Activated CD4-positive, alpha-beta T cell treated with anti-CD3 and anti-CD28 coated beads, Interleukin-2, amount 10 ng/mL, durations not matched to agents 7 days and 5 days (primary cell): Measurements from ENCODE around the gene SERPINA10. TPM values are rescaled to one million over a fixed set of nuclear protein-coding genes. Genes with fewer than 3 reads are reported as not detected.

Source experiments
- CTCF ChIA-PET: fragments of 350-600 bp; sonication (Branson Sonifier 250); formaldehyde crosslinking; loops from one replicate; lab custom pipeline; 2021; ENCODE audit warnings: antibody characterized with exemption; lab: Charles Lee
- POLR2A ChIA-PET: fragments of 350-600 bp; sonication (Branson Sonifier 250); formaldehyde crosslinking; loops from one replicate; lab custom pipeline; 2021; ENCODE audit warnings: antibody characterized with exemption; lab: Charles Lee
- DNase-seq: peaks from one replicate; pipeline ENCODE4 v3.0.0-alpha.2; 2020
- H3K27ac Mint-ChIP-seq: one replicate; pipeline ENCODE4 v1.8.0; 2021; ENCODE audit warnings: mild to moderate bottlenecking, moderate library complexity, mixed read lengths
- H3K27me3 Mint-ChIP-seq: one replicate; pipeline ENCODE4 v1.8.0; 2021; ENCODE audit warnings: mixed read lengths
- H3K36me3 Mint-ChIP-seq: one replicate; pipeline ENCODE4 v1.8.0; 2021; ENCODE audit warnings: low read depth, mixed read lengths
- H3K4me1 Mint-ChIP-seq: one replicate; pipeline ENCODE4 v1.8.0; 2021; ENCODE audit warnings: mixed read lengths
- H3K4me3 Mint-ChIP-seq: one replicate; pipeline ENCODE4 v1.8.0; 2021; ENCODE audit warnings: mild to moderate bottlenecking, moderate library complexity, mixed read lengths
- H3K9me3 Mint-ChIP-seq: one replicate; pipeline ENCODE4 v1.8.0; 2021; ENCODE audit warnings: mixed read lengths
- total RNA-seq, 2 experiments: library from RNA; stranded (reverse); gene quantifications; one replicate each; pipeline ENCODE4 v1.2.3, GENCODE V29; 2021

The SERPINA10 gene
- total RNA-seq, 2 experiments from 2014 or later, result not detected

DNA sequence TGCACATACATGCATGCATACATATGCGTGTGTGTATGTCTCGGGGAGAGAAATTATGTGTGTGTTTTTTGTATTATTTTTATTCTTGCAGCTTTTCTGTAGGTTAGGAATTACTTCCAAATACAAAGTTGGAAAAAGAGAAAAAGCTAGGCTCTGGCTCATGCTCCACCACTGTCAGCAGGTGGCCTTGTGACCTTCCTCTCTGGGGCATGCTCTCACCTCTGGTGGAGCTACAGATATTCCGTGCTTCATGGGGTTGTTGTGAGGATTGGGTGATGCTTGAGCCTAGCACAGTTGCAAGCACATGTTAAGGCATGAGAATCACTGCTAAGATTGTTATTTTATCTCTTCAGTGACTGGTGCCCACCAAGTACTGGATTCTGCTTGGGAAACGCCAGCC lies 36.8 kb upstream of the SERPINA10 start:
- Mint-ChIP-seq H3K4me1 (no peaks in the 10 kb centered on the region), H3K9me3 (peaks cover 2% of the 10 kb centered on the region), H3K27me3 (peaks cover 4% of the 10 kb centered on the region), H3K4me3 (no peak overlapping the region), H3K36me3 (no peaks in the 10 kb centered on the region), H3K27ac (no peak overlapping the region)
- POLR2A ChIA-PET, result no interaction called here
- no peak for DNase-seq
- CTCF ChIA-PET, result no interaction called here

DNA sequence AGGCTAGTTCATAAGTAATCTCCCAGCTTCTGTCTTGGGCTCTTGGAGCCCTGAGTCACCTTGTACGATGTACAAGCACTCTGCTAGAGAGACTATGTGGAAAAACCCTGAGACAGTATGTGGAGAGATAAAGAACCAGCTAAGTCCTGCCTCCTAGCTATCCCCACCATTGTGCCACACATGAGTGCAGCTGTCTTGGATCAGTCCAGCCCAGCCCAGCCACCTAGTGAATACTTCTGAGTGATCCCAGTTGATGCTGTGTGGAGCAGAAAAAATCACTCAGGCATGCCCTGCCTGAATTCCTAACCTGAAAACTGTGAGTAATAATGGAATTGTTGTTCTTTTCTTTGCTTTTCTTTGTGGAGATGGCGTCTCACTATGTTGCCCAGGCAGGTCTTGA lies 35.1 kb upstream of the SERPINA10 start:
- H3K4me1 Mint-ChIP-seq, result no peaks in the 10 kb centered on the region
- no peak overlapping the region for H3K4me3 Mint-ChIP-seq
- H3K36me3 Mint-ChIP-seq, result no peaks in the 10 kb centered on the region
- ChIA-PET CTCF (no interaction called here), POLR2A (no interaction called here)
- no peak for DNase-seq
- H3K9me3 Mint-ChIP-seq, result peaks cover 2% of the 10 kb centered on the region
- no peaks in the 10 kb centered on the region for H3K27me3 Mint-ChIP-seq
- no peak overlapping the region for H3K27ac Mint-ChIP-seq

DNA sequence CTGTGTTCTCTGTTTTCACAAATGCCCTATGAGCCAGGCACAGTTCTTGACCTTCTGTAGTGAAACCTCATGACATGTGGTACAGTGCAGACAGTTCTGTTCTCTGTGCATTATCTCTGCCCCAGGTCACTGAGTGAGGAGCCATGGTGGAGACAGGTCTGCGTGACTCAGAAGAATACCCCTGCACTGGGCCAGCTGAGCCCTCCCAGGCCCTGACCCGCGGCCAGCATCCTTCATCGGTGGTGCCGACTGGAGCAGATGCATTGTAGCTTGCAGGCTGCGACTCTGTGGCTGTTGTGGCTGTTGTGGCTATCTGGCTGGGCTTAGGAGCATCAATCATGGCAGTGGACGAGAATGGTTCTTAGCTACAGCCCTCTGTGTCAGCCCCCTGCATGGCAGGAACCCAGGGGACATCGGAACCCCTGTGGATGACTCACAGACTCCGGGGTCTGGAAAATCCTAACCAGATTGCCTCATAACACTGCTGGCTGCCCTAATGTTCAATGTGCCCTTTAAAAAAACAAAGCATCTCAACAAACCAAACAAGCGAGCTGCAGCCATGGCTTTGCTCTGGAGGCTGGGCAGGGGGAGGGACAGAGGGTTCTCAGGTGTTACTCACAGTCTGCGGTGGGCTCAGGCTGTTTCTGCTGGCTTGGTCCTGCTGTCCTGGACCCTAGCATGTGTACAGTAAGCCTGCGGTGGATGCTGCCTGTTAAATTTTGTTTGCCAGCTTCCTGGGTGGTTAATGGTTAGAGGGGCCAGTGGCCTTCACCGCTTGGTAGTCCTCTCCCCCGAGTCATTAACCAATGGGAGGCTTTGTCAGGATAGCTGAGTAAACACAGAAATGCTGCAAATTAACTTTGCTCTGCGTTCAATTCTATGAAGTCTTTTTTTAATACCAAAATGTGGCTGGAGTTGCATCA lies 29.8 kb upstream of the SERPINA10 start, which contains the start of gene SERPINA6:
SERPINA6 (minus strand) TSS at position 689 of the 923 bp plus-strand sequence. CDS start 8,688 bp downstream, outside the sequence.
- no peak for DNase-seq
- Mint-ChIP-seq H3K9me3 (no peaks in the 10 kb centered on the region), H3K27ac (no peak within 1 kb of the TSS), H3K36me3 (no peaks in the 10 kb centered on the region), H3K4me1 (no peaks in the 10 kb centered on the region), H3K27me3 (peaks cover under 1% of the 10 kb centered on the region), H3K4me3 (no peak within 1 kb of the TSS)
- CTCF ChIA-PET, result interaction anchor here (1.0 kb wide), 1 partner anchor 13 kb away, joined by 3 read pairs; no protein-coding TSS in a partner anchor
- POLR2A ChIA-PET, result no interaction called here

DNA sequence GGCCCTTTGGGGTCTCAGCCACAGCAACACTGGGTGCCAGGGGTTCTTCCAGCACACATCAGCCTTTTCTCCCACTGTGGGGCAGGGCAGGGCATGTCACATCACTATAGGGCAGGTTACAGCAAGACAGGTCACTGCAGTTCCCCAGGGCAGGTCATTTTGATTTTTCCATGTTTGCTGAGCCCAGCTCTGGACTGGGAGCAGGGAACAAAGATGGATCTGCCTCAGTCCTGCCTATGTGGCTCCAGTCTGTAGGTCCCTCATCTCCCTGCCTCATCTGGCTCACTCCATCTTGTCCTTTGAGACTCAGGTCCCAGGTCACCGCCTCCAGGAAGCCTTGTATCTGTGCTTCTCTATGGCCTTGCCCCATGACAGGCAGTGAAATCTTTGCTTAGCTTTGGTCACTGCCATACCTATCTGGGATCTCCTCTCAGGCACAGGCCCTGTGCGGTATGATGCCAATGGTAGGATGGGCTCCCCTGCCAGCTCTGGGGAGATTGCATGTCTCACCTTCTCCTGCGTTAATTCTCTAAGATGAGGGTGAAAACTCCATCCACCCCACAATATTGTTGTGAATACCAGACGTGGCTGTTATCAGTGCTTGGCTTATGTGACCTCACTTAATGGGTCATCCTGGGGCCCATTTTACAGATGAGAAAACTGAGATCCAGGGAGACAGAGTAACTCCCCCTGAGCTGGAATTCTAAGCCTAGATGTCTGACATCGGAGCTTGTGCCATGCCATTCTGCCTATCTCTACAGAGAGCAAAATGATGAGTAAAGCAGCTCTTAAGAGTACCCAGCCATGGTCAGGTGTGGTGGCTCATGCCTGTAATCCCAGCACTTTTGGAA lies 28.6 kb upstream of the SERPINA10 start:
- peaks cover 2% of the 10 kb centered on the region for H3K27me3 Mint-ChIP-seq
- no peaks in the 10 kb centered on the region for H3K9me3 Mint-ChIP-seq
- POLR2A ChIA-PET, result no interaction called here
- CTCF ChIA-PET, result interaction anchor here (1.5 kb wide), 1 partner anchor 9 kb away, joined by 4 read pairs; no protein-coding TSS in a partner anchor
- no peak overlapping the region for H3K27ac Mint-ChIP-seq
- H3K4me3 Mint-ChIP-seq, result no peak overlapping the region
- H3K36me3 Mint-ChIP-seq, result no peaks in the 10 kb centered on the region
- no peak for DNase-seq
- no peaks in the 10 kb centered on the region for H3K4me1 Mint-ChIP-seq

DNA sequence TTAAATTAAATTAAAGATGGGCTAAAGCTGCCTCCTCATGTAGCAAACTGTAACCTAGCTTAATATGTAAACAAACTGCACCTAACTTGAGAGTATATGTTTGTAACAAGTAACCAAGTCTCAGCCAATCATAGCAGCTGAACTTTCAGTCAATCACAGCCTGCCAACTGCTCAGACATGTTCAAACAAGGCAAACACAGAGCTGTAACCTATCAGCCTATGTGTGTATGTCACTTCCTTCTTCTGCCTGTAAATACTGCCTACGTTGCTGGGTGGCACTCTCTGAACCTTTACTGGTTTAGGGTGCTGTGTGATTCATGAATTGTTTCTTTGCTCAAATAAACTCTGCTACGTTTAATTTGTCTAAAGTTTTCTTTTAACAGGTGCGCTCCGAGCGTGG lies 27.2 kb upstream of the SERPINA10 start:
- Mint-ChIP-seq H3K9me3 (no peaks in the 10 kb centered on the region), H3K4me1 (no peaks in the 10 kb centered on the region), H3K27ac (no peak overlapping the region), H3K36me3 (no peaks in the 10 kb centered on the region), H3K4me3 (no peak overlapping the region), H3K27me3 (peaks cover 2% of the 10 kb centered on the region)
- ChIA-PET POLR2A (no interaction called here), CTCF (no interaction called here)
- no peak for DNase-seq

DNA sequence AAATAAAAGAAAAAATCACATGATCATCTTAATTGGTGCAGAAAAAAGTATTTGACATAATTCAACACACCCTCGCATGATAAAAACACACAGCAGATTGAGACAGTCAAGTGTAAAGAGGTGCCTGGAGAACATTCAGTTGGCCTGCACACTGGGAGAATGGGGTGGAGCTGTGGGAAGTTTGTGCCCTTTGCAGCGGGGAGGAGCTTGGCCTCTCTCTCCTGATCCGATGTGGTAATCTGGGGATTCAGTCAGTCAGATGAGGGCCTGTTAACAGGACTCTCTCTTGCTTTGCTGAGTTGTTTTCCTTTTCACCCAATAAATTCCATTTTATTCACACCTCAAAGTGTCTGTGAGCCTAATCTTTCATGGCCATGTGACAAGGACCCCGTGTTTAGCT lies 24.2 kb upstream of the SERPINA10 start:
- Mint-ChIP-seq H3K9me3 (no peaks in the 10 kb centered on the region), H3K4me1 (no peaks in the 10 kb centered on the region), H3K27me3 (peaks cover 2% of the 10 kb centered on the region), H3K27ac (no peak overlapping the region), H3K36me3 (no peaks in the 10 kb centered on the region), H3K4me3 (no peak overlapping the region)
- ChIA-PET POLR2A (no interaction called here), CTCF (no interaction called here)
- no peak for DNase-seq

DNA sequence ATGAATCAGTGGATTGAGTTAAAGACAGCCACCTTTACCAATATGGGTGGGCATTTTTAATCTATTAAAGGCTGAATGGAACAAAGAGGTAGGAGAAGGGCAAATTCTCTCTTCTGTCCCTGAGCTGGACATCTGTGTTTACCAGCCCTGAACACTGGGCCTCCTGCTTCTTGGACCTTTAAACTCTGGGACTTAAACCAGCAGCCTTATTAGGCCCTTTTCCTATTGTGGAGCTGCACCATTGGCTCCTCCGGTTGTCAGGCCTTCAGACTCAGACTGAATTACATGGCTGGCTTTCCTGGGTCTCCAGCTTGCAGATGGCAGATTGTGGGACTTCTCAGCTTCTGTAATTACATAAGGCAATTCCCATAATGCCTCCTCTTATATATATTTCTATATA lies 23.6 kb upstream of the SERPINA10 start:
- Mint-ChIP-seq H3K9me3 (no peaks in the 10 kb centered on the region), H3K4me3 (no peak overlapping the region), H3K27ac (no peak overlapping the region), H3K4me1 (no peaks in the 10 kb centered on the region), H3K36me3 (no peaks in the 10 kb centered on the region), H3K27me3 (peaks cover 2% of the 10 kb centered on the region)
- DNase-seq, result no peak
- ChIA-PET CTCF (no interaction called here), POLR2A (no interaction called here)

DNA sequence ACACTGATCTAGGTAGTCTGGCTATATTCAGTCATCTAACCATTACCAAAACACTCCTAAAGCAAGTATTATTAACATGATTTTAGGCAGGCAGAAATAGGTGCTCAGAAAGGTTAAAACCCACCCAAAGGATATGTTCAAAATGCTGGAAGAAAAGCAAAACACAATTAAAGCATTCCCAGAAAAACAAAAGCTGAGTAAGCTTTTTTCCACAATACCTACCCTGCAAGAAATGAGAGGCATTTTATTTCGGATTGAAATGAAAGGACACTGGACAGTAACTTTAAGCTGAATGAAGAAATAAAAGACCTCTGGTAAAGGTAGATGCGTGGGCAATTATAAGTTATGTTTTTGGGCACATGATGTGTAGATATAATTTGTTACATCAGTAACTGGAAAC lies 21.8 kb upstream of the SERPINA10 start:
- no peaks in the 10 kb centered on the region for H3K36me3 Mint-ChIP-seq
- H3K4me3 Mint-ChIP-seq, result no peak overlapping the region
- no peaks in the 10 kb centered on the region for H3K4me1 Mint-ChIP-seq
- CTCF ChIA-PET, result no interaction called here
- H3K27me3 Mint-ChIP-seq, result peaks cover 2% of the 10 kb centered on the region
- POLR2A ChIA-PET, result no interaction called here
- H3K9me3 Mint-ChIP-seq, result no peaks in the 10 kb centered on the region
- no peak overlapping the region for H3K27ac Mint-ChIP-seq
- no peak for DNase-seq

DNA sequence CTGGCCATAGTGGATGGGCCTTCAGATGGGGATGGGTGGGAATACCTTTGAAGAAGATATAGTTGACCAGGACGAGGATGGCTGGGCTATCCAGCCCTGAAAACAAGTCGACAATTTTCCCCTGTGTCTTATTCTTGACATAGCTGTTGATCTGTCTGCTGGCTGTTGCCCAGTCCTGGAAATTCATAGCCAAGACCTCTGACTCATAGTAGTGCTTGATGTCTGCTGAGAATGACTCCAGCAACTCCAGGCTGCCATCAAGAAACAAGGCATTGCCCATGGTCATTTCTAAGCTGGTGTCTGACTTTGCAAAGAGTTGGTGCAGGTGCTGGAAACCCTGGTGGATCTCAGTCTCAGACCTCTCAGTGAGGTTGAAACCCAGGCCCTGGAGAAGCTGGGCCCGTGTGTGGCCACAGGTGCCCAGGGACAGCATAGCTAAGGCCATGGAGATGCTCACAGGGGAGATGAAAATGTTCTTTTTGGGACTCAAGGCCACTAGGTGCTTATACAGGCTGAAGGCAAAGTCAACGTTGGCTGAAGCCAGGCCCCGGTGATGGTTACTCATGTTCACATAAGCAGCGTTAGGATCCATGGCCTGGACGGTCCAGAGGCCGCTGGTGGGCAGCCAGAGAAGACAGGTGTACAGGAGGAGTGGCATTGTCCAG lies 21.1 kb upstream of the SERPINA10 start:
- POLR2A ChIA-PET, result no interaction called here
- CTCF ChIA-PET, result no interaction called here
- Mint-ChIP-seq H3K4me3 (no peak overlapping the region), H3K36me3 (no peaks in the 10 kb centered on the region), H3K27ac (no peak overlapping the region), H3K27me3 (peaks cover 2% of the 10 kb centered on the region), H3K4me1 (no peaks in the 10 kb centered on the region), H3K9me3 (no peaks in the 10 kb centered on the region)
- DNase-seq, result no peak

DNA sequence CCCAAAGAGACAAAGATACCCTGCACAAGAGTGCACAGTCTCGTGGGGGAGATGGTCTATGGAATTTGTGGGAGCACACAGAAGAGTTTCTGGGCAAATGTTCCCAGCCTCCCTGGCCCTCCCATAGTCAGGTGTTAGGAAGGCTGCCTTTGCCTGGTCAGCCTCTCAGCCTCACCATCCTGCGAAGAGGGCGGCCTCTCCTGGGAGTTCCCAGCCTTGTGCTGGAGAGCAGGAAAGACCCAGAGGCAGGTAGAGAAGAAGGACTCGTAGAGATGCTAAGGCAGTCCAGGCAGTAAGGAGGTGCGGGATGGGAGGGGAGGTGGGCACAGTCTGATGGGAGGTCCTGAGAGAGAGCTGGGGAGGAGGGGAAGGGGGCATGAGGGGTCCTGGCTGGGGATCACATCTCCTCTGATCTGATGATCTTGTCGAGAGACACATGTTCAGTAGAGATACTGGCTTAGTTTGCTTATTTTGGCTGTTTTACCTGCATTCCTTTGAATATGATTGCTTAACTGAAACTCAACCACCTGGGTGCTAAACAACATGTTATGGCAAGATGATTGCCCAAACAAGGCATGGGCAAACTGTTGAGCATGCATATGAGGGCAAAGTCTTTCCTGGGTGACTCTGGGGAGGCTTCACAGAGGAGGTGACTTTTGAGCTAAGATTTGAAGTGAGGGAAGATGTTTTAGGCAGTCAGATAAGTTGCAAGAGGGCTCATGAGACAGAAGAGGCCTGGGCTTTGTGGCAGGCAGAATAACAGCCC lies 19.6 kb upstream of the SERPINA10 start:
- Mint-ChIP-seq H3K9me3 (peaks cover 3% of the 10 kb centered on the region), H3K27ac (no peak overlapping the region), H3K36me3 (no peaks in the 10 kb centered on the region), H3K27me3 (no peaks in the 10 kb centered on the region), H3K4me3 (no peak overlapping the region), H3K4me1 (no peaks in the 10 kb centered on the region)
- POLR2A ChIA-PET, result no interaction called here
- CTCF ChIA-PET, result no interaction called here
- no peak for DNase-seq

DNA sequence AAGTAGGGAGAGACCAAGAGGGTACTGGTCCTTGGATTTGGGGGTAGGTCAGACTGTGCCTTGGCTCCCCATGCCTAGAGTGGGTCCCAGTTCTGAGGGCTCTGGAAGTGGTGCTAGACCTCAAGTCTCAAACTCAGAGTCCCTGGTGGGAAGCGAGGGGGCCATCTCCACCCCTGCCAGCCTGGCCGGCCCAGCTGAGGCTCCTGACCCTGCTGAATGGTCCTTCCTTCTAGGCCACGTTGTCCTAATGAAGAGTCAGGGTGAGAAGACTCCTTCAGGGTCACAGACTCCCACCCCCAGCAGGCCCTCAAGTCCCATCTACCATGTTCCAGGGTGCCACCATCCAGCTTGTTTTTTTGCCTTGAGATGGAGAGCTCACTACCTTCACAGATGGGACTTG lies 17.2 kb upstream of the SERPINA10 start:
- H3K27me3 Mint-ChIP-seq, result no peaks in the 10 kb centered on the region
- no peak overlapping the region for H3K27ac Mint-ChIP-seq
- ChIA-PET CTCF (no interaction called here), POLR2A (no interaction called here)
- H3K36me3 Mint-ChIP-seq, result no peaks in the 10 kb centered on the region
- H3K4me3 Mint-ChIP-seq, result no peak overlapping the region
- H3K4me1 Mint-ChIP-seq, result no peaks in the 10 kb centered on the region
- H3K9me3 Mint-ChIP-seq, result peaks cover 12% of the 10 kb centered on the region
- DNase-seq, result no peak

DNA sequence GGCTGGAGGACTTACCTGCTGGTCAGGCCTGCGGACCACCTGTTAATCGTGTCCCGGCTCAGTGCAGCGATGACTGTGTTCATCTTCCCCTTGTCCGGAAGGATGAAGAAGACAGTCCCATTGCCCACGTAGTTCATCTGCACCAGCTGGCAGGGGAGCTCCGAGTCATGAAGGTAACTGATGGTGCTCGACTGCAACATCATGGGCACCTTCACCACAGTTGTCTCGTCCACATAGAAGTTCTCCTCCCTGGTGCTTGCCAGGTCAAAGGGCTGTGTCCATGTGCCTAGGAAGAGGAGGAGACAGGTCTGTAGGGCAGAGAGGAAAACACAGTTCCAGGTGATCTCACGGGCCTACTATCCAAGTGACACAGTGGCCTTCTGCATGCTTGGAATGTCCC lies 16.7 kb upstream of the SERPINA10 start:
- POLR2A ChIA-PET, result no interaction called here
- DNase-seq, result no peak
- no peaks in the 10 kb centered on the region for H3K36me3 Mint-ChIP-seq
- H3K4me3 Mint-ChIP-seq, result no peak overlapping the region
- H3K27ac Mint-ChIP-seq, result no peak overlapping the region
- no peaks in the 10 kb centered on the region for H3K27me3 Mint-ChIP-seq
- no peaks in the 10 kb centered on the region for H3K4me1 Mint-ChIP-seq
- CTCF ChIA-PET, result no interaction called here
- peaks cover 12% of the 10 kb centered on the region for H3K9me3 Mint-ChIP-seq
